HUDEP-2 (cell line): Measurements from ENCODE around the gene GFY.
"Not testable (repeated sequence)": the region's sequence is repeated elsewhere in the genome, so short reads cannot be mapped to it uniquely, and the experiment has no call there.

Experiments
- DNase-seq, 76 experiments: peaks; one replicate each; lab custom pipeline; 2025; ENCODE audit not compliant: unreplicated experiment in 76 of 76; lab: John Stamatoyannopoulos, UW

Gene GFY

DNA sequence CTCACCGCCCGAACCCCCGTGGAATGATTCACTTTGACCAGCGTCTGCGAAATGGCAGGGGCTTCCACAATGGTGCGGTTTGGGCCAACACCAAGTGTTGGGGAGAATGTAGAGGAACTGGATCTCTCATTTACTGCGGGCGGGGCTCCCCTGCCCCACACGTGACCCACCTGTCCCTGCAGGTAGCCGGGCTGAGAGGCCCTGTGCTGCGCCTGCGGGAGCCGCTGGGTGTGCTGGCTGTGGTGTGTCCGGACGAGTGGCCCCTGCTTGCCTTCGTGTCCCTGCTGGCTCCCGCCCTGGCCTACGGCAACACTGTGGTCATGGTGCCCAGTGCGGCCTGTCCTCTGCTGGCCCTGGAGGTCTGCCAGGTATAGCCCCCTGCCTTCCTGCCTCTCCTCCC lies 43.0 kb downstream of the GFY start:
- DNase-seq: no peak

DNA sequence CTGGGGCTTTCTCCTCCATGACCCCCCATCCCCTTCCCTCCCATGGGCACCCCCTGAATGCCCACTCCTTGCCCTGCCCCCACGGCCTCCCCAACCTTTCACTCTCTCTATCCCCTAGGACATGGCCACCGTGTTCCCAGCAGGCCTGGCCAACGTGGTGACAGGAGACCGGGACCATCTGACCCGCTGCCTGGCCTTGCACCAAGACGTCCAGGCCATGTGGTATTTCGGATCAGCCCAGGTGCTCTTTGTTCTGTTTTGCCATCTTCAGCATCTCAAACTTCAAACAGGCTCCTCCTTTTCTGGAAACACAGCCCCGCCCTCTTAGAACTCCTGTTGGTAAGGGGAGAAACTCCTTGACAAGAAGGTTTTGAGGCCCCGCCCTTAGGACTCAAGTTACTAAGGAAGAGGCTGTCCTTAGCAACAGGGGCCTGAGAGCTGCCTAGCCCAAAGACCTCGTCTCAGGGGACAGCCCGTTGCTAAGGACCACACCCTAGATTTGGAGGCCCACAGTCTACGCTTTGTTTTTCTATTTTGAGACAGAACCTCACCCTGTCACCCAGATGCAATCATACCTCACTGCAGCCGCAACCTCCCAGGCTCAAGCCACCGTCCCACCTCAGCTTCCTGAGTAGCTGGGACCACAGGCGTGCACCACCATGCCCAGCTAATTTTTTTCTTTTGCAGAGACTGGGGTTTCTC lies 43.7 kb downstream of the GFY start:
- DNase-seq: peak in 67 of 76 experiments; percentile 33 to 88 (median 74)

DNA sequence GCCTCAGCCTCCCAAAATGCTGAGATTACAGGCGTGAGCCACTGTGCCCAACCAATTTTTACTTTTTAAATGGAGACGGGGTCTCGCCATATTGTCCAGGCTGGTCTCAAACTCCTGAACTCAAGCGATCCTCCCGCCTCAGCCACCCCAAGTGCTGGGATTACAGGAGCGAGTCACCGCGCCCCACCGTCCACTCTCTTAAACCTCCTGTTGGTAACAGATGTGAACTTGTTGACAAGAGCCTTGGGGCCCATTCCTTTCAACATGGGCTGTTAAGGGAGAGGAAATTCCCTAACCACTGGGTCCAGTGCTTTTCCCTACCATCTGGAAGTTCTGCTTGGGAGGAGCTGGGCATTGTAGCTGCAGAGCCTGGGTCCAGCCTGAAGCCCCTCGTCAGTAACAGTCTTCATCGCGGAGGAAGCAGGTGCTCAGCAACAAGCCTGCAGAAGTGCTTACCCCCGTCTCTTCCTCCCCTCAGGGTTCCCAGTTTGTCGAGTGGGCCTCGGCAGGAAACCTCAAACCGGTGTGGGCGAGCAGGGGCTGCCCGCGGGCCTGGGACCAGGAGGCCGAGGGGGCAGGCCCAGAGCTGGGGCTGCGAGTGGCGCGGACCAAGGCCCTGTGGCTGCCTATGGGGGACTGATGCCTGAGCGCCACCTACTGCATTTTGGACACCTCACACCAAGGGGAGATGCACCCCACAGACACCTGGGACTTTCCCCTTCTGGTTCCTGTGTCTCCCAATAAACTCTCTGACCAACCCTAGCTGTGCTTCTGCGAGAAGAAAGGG lies 44.8 kb downstream of the GFY start:
- DNase-seq: peak in 7 of 76 experiments; percentile 12 to 34 (median 22)

DNA sequence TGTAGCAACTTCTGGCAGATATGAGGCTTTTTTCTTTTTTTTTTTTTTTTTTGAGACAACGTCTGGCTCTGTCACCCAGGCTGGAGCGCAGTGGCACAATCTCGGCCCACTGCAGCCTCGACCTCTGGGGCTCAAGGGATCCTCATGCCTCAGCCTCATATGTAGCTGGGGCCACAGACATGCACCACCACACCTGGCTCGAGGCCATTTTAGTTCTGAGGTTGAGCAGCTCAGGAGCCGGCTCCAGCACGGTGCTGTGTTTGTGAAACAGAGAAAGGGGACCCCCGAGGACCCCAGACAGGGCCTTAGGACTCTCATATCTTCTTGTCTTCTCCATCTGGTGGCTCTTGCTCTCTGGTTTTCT lies 45.4 kb downstream of the GFY start:
- no peak for DNase-seq

GRCh38 chr19:49472936-49473335 lies 47.7 kb downstream of the GFY start:
- DNase-seq: no peak

GRCh38 chr19:49473501-49473867 lies 48.3 kb downstream of the GFY start:
- DNase-seq: not testable (repeated sequence)

DNA sequence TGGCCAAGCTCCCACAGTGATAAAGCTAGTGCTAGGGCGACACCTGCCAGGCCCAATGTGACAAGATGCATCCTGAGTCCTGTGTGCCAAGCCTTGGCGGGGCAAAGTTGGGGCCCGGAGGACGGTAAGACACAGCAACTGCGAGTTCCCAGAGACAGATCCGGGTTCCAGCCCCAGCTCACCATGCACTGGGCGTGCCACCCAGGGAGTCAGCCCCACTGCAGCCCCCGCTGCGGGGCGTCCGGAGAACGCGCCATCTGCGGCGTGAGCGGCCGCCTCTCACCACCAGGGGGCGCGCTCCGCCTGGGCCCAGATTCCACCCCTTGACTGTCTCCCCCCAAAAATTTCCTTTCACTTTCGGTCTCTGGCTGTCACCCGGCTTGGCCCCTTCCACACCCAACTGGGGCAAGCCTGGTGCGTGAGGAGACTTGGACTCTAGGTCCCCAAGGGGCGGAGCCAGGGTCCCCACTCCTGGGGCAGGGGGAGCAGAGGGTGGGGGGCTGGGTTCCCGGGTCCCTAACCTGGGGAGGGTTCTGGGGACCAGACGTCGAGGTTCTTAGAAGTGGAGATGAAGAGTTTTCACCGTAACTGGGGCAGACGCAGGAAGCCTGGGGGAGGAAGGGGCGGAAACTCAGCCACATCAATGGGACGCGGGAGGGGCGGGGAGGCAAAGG lies 48.8 kb downstream of the GFY start, which contains the start of gene FLT3LG:
Gene FLT3LG (plus strand): TSS at position 348 of the 674 bp plus-strand sequence. CDS start 425 bp downstream, outside the sequence.
- peak in 68 of 76 experiments; percentile 33 to 99 (median 78) for DNase-seq

DNA sequence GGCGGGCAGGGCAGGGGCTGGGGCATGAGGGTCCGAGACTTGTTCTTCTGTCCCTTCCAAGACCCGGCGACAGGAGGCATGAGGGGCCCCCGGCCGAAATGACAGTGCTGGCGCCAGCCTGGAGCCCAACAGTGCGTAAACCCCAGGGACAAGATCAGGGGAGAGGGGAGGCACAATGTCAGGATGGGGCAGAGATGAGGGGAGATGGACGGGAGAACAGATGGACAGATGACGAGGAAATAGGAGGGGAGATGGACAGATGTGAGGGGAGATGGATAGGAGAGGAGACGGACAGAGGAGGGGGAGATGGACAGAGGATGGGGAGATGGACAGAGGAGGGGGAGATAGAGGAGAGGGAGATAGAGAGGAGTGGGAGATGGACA lies 49.3 kb downstream of the GFY start:
- no peak for DNase-seq

- no peak for DNase-seq
Measured at GRCh38 chr19:49475191-49475917, 50.2 kb downstream of the GFY start.

DNA sequence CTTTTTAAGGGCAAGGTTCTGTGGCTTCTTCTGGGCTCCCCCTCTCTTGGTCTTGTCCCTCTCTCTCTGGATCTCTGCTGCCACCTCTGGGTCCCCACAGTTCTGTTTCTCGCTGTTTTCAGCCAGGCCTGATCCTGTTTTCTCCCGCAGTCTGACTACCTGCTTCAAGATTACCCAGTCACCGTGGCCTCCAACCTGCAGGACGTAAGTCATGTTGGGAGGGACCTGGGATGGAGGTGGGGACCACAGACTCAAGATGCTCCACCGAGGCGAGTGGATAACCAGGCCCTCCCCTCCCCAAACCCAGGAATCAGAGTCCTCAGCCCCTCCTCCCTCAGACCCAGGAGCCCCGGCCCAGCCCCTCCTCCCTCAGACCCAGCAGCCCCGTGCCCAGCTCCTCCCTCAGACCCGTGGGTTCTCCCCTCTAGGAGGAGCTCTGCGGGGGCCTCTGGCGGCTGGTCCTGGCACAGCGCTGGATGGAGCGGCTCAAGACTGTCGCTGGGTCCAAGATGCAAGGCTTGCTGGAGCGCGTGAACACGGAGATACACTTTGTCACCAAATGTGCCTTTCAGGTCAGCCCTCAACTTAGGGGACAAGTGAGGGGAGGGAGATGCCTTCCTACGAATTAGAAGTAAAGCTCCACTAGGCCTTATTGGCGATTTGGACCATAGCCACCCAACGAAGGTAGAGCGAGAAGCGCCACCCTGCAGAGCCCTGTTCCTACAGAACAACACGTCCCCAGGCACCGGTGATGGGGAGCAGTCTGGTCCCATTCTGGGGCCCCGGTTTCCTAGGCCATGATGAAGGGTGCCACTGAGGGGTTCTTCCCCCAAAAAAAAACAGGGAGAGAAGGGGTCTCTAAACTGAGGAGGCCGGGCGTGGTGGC lies 51.0 kb downstream of the GFY start:
- DNase-seq: peak in 32 of 76 experiments; percentile 9 to 65 (median 38)
